ENCODE results near the gene BBX.
"Not testable (repeated sequence)": the region's sequence is repeated elsewhere in the genome, so short reads cannot be mapped to it uniquely, and the experiment has no call there.

Gene BBX

GRCh38 chr3:107810171-107811071, 287.7 kb downstream of the BBX start:
- DNase-seq: no peak

- no peak for DNase-seq
Measured at GRCh38 chr3:107813026-107813425, 290.3 kb downstream of the BBX start.

GRCh38 chr3:107816107-107816506, 293.3 kb downstream of the BBX start:
- DNase-seq: no peak

- DNase-seq: no peak
Measured at GRCh38 chr3:107817076-107817475, 294.3 kb downstream of the BBX start.

- no peak for DNase-seq
Measured at GRCh38 chr3:107818025-107818424, 295.3 kb downstream of the BBX start.

- no peak for DNase-seq
Measured at GRCh38 chr3:107819656-107820055, 296.9 kb downstream of the BBX start.

GRCh38 chr3:107822308-107822707, 299.5 kb downstream of the BBX start:
- no peak for DNase-seq

GRCh38 chr3:107824822-107825371, 302.1 kb downstream of the BBX start:
- DNase-seq: peak; percentile 85

- peak; percentile 54 for DNase-seq
Measured at GRCh38 chr3:107825556-107825955, 302.8 kb downstream of the BBX start.

- no peak for DNase-seq
Measured at GRCh38 chr3:107826727-107827126, 304.0 kb downstream of the BBX start.

GRCh38 chr3:107829185-107829584, 306.4 kb downstream of the BBX start:
- no peak for DNase-seq

GRCh38 chr3:107831590-107831989, 308.8 kb downstream of the BBX start:
- no peak for DNase-seq

- DNase-seq: no peak
Measured at GRCh38 chr3:107833043-107833442, 310.3 kb downstream of the BBX start.

GRCh38 chr3:107833722-107834416, 311.1 kb downstream of the BBX start:
- DNase-seq: no peak

GRCh38 chr3:107835001-107835400, 312.2 kb downstream of the BBX start:
- DNase-seq: not testable (repeated sequence)

- no peak for DNase-seq
Measured at GRCh38 chr3:107837895-107838612, 315.3 kb downstream of the BBX start.

GRCh38 chr3:107841831-107842230, 319.1 kb downstream of the BBX start:
- no peak for DNase-seq

GRCh38 chr3:107842940-107843339, 320.2 kb downstream of the BBX start:
- DNase-seq: no peak

- no peak for DNase-seq
Measured at GRCh38 chr3:107845380-107846278, 322.9 kb downstream of the BBX start.

- no peak for DNase-seq
Measured at GRCh38 chr3:107846279-107846852, 323.6 kb downstream of the BBX start.

- no peak for DNase-seq
Measured at GRCh38 chr3:107847791-107848190, 325.0 kb downstream of the BBX start.
